C4-2B (cell line): ENCODE data around the gene KCNC1.

Experiments used
- ZFX ChIP-seq: fragments of 450-650 bp; IDR thresholded peaks from 2 replicates; pipeline ENCODE4 v1.6.1; 2017
- TF ChIP-seq, protein P1 (sequence below): fragments of 450-650 bp; conservative IDR thresholded peaks from 2 replicates; pipeline ENCODE4 v1.5.1; 2017; ENCODE audit warnings: mild to moderate bottlenecking

DNA sequence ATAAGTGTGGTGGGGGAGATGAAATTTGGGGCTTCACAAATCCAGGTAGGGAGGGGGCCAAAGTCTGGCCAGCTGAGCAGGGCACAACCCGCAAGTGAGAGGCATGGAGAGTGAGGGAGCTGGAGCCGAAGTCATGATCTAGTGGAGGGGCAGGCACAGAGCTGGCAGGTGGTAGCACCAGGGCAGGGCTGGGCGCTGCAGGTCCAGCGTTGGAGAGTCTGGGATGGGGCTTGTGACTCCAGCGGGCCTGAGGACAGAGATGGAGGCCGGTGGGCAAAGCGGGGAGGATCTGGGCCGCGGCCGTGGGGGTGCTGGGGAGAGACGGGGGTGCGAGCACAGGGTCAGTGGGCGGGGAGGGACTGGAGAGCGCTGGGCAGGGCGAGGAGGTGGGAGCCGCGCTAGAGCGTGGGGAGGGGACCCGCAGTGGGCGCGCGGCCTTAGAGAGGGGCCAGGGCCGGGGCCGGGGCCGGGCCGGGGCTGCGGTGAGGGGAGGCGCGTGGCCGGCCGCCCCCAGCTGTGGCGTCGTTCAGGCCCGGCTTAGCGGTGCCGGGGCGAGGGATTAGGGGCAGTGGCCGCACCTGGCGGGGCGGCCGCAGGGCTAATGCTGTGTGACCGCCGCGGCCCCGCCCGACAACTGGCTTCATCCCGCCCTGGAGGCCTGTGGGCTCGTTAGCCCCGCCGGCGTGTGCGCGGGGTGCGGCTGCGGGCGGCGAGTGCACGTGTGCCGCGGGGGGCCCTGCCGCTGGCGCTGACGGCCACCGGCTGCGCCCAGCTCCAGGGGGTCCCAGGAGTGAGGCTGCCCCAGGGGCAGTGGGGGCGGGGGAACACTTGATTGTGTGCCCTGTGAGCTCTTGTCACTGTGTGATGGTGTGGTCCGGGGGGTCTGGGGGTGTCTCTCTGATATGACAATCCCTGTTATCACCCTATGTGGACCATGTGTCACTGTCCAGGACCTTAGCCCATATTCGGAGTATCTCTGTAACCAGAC is 38.8 kb upstream of the KCNC1 start:
- TF ChIP-seq, protein P1, sequence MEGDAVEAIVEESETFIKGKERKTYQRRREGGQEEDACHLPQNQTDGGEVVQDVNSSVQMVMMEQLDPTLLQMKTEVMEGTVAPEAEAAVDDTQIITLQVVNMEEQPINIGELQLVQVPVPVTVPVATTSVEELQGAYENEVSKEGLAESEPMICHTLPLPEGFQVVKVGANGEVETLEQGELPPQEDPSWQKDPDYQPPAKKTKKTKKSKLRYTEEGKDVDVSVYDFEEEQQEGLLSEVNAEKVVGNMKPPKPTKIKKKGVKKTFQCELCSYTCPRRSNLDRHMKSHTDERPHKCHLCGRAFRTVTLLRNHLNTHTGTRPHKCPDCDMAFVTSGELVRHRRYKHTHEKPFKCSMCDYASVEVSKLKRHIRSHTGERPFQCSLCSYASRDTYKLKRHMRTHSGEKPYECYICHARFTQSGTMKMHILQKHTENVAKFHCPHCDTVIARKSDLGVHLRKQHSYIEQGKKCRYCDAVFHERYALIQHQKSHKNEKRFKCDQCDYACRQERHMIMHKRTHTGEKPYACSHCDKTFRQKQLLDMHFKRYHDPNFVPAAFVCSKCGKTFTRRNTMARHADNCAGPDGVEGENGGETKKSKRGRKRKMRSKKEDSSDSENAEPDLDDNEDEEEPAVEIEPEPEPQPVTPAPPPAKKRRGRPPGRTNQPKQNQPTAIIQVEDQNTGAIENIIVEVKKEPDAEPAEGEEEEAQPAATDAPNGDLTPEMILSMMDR = no peak
- no peak for TF ChIP-seq ZFX
